Liver (tissue), 9 donors: ENCODE results near the gene PRKCD. TPM values are rescaled to one million over a fixed set of nuclear protein-coding genes. Genes with fewer than 3 reads are reported as not detected.

ENCODE experiments used
- DNase-seq: peaks from one replicate; pipeline ENCODE4 v3.0.0-alpha.2; 2017; ENCODE audit warnings: low spot score
- H3K27ac ChIP-seq, 2 donors: one replicate each; pipeline ENCODE4 v1.7.0; 2013; ENCODE audit warnings: inconsistent platforms in 2 of 2, low read length in 2 of 2, control low read depth in 1 of 2, low read depth in 1 of 2, mild to moderate bottlenecking in 1 of 2
- H3K27me3 ChIP-seq, 4 donors: one replicate each; pipeline versions ENCODE4 v1.6.1 to v1.7.0; 2013; ENCODE audit warnings: low read length in 3 of 4, inconsistent platforms in 1 of 4, mild to moderate bottlenecking in 1 of 4, moderate library complexity in 1 of 4; ENCODE audit not compliant: control insufficient read depth in 4 of 4, insufficient read depth in 4 of 4
- H3K36me3 ChIP-seq, 4 donors: one replicate each; pipeline versions ENCODE4 v1.6.1 to v1.7.0; 2013; ENCODE audit warnings: low read length in 3 of 4, mild to moderate bottlenecking in 3 of 4, low read depth in 1 of 4, moderate library complexity in 1 of 4; ENCODE audit not compliant: control insufficient read depth in 4 of 4, insufficient read depth in 3 of 4
- H3K4me1 ChIP-seq, 4 donors: one replicate each; pipeline versions ENCODE4 v1.6.1 to v1.7.0; 2013; ENCODE audit warnings: low read length in 3 of 4, mild to moderate bottlenecking in 3 of 4, moderate library complexity in 1 of 4; ENCODE audit not compliant: control insufficient read depth in 4 of 4, insufficient read depth in 4 of 4
- H3K4me3 ChIP-seq, 3 donors: one replicate each; pipeline versions ENCODE4 v1.6.1 to v1.7.0; 2013; ENCODE audit warnings: low read length in 3 of 3, control low read depth in 1 of 3, low read depth in 1 of 3, mild to moderate bottlenecking in 1 of 3
- H3K9ac ChIP-seq, 2 donors: one replicate each; pipeline ENCODE4 v1.7.0; 2013; ENCODE audit warnings: low read length in 2 of 2, mild to moderate bottlenecking in 2 of 2, moderate library complexity in 2 of 2, control low read depth in 1 of 2, low read depth in 1 of 2
- H3K9me3 ChIP-seq, 4 donors: one replicate each; pipeline versions ENCODE4 v1.6.1 to v1.7.0; 2013; ENCODE audit warnings: low read length in 3 of 4; ENCODE audit not compliant: control insufficient read depth in 4 of 4
- CTCF ChIP-seq: fragments of 150-350 bp; IDR thresholded peaks from 2 replicates; pipeline ENCODE4 v1.5.1; 2017; ENCODE audit warnings: improper control_type of control experiment, low read depth, low read length; ENCODE audit not compliant: missing input control
- EGR1 ChIP-seq, 2 donors: IDR thresholded peaks; 2 replicates each; pipeline ENCODE4 v1.6.1; 2016 to 2018; ENCODE audit warnings: antibody characterized with exemption in 2 of 2, low read depth in 2 of 2
- FOXA1 ChIP-seq: IDR thresholded peaks from 2 replicates; pipeline ENCODE4 v1.6.1; 2016; ENCODE audit warnings: antibody characterized with exemption
- FOXA2 ChIP-seq: IDR thresholded peaks from 2 replicates; pipeline ENCODE4 v1.6.1; 2016; ENCODE audit warnings: antibody characterized with exemption
- GABPA ChIP-seq, 2 donors: IDR thresholded peaks in 1 of 2; conservative IDR thresholded peaks in 1 of 2; 2 replicates each; pipeline ENCODE4 v1.6.1; 2016; ENCODE audit warnings: antibody characterized with exemption in 2 of 2, mild to moderate bottlenecking in 1 of 2, moderate library complexity in 1 of 2
- HNF4A ChIP-seq, 2 donors: conservative IDR thresholded peaks; 2 replicates each; pipeline ENCODE4 v1.6.1; 2016; ENCODE audit warnings: antibody characterized with exemption in 2 of 2, mild to moderate bottlenecking in 2 of 2
- HNF4G ChIP-seq: IDR thresholded peaks from 2 replicates; pipeline ENCODE4 v1.6.1; 2016; ENCODE audit warnings: antibody characterized with exemption
- JUND ChIP-seq, 2 donors: IDR thresholded peaks; 2 replicates each; pipeline ENCODE4 v1.6.1; 2016; ENCODE audit warnings: antibody characterized with exemption in 2 of 2
- NR2F2 ChIP-seq: IDR thresholded peaks from 2 replicates; pipeline ENCODE4 v1.6.1; 2016; ENCODE audit warnings: antibody characterized with exemption
- RAD21 ChIP-seq, 2 donors: IDR thresholded peaks; 2 replicates each; pipeline ENCODE4 v1.6.1; 2016; ENCODE audit warnings: antibody characterized with exemption in 2 of 2, mild to moderate bottlenecking in 2 of 2
- RXRA ChIP-seq, 2 donors: IDR thresholded peaks; 2 replicates each; pipeline ENCODE4 v1.6.1; 2017 to 2018; ENCODE audit warnings: antibody characterized with exemption in 2 of 2, mild to moderate bottlenecking in 1 of 2
- SP1 ChIP-seq: IDR thresholded peaks from 2 replicates; pipeline ENCODE4 v1.6.1; 2018; ENCODE audit warnings: antibody characterized with exemption, mild to moderate bottlenecking
- TAF1 ChIP-seq: conservative IDR thresholded peaks from 2 replicates; pipeline ENCODE4 v1.6.1; 2016; ENCODE audit warnings: antibody characterized with exemption, mild to moderate bottlenecking
- YY1 ChIP-seq: IDR thresholded peaks from 2 replicates; pipeline ENCODE4 v1.6.1; 2016; ENCODE audit warnings: antibody characterized with exemption, mild to moderate bottlenecking
- WGBS: extraction: QIAGEN DNeasy Blood & Tissue Kit; methylation state at CpG from one replicate; pipeline ENCODE4 v1.1.7; 2013; 5-methylcytosine and 5-hydroxymethylcytosine counted together
- polyA plus RNA-seq, 2 donors: library from polyadenylated mRNA; stranded (reverse) in 1 of 2; unstranded in 1 of 2; fragments of 200-250 nt in 1 of 2; fragments of >200 nt in 1 of 2; fragmentation: Nextera tagmentation in 1 of 2; extraction: Ambion mirVana in 1 of 2; gene quantifications; one replicate each; pipeline versions ENCODE4 v1.2.1 to v1.2.3, GENCODE V29; 2013 to 2015
- total RNA-seq, 2 donors: library from RNA; depleted of rRNA; stranded (reverse); fragments of >200 nt; gene quantifications; one replicate each; pipeline ENCODE4 v1.2.3, GENCODE V29; 2014
- TF ChIP-seq, protein P1 (sequence below): IDR thresholded peaks from 2 replicates; pipeline ENCODE4 v1.6.1; 2016; ENCODE audit warnings: antibody characterized with exemption
- TF ChIP-seq, protein P2 (sequence below): IDR thresholded peaks from 2 replicates; pipeline ENCODE4 v1.6.1; 2016; ENCODE audit warnings: antibody characterized with exemption, mild to moderate bottlenecking
- TF ChIP-seq, protein P3 (sequence below): IDR thresholded peaks from 2 replicates; pipeline ENCODE4 v1.6.1; 2016; ENCODE audit warnings: antibody characterized with exemption
- TF ChIP-seq, protein P4 (sequence below): IDR thresholded peaks from 2 replicates; pipeline ENCODE4 v1.6.1; 2016; ENCODE audit warnings: antibody characterized with exemption
- donor health status: healthy.
- donor health status: healthy.
- donor health status: healthy.
- donor health status: healthy.
- donor health status: healthy.

The PRKCD gene
- total and polyA plus RNA-seq, 4 donors: 3.1 to 7.3 (median 3.4) TPM

GRCh38 chr3:53217175-53217574, 56.2 kb downstream of the PRKCD start:
- H3K27me3 ChIP-seq: no peaks in the 10 kb centered on the region
- WGBS: 79% methylated on average over 2 of the region's 2 CpGs
- no peaks in the 10 kb centered on the region for H3K4me1 ChIP-seq
- no peak overlapping the region for H3K4me3 ChIP-seq
- DNase-seq: no peak
- H3K9ac ChIP-seq: no peak overlapping the region
- no peak overlapping the region for H3K27ac ChIP-seq
- H3K36me3 ChIP-seq: no peaks in the 10 kb centered on the region
- no peak for TF ChIP-seq YY1
- TF ChIP-seq, protein P1, sequence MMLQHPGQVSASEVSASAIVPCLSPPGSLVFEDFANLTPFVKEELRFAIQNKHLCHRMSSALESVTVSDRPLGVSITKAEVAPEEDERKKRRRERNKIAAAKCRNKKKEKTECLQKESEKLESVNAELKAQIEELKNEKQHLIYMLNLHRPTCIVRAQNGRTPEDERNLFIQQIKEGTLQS: no peak
- TF ChIP-seq HNF4G: no peak
- TF ChIP-seq, protein P2, sequence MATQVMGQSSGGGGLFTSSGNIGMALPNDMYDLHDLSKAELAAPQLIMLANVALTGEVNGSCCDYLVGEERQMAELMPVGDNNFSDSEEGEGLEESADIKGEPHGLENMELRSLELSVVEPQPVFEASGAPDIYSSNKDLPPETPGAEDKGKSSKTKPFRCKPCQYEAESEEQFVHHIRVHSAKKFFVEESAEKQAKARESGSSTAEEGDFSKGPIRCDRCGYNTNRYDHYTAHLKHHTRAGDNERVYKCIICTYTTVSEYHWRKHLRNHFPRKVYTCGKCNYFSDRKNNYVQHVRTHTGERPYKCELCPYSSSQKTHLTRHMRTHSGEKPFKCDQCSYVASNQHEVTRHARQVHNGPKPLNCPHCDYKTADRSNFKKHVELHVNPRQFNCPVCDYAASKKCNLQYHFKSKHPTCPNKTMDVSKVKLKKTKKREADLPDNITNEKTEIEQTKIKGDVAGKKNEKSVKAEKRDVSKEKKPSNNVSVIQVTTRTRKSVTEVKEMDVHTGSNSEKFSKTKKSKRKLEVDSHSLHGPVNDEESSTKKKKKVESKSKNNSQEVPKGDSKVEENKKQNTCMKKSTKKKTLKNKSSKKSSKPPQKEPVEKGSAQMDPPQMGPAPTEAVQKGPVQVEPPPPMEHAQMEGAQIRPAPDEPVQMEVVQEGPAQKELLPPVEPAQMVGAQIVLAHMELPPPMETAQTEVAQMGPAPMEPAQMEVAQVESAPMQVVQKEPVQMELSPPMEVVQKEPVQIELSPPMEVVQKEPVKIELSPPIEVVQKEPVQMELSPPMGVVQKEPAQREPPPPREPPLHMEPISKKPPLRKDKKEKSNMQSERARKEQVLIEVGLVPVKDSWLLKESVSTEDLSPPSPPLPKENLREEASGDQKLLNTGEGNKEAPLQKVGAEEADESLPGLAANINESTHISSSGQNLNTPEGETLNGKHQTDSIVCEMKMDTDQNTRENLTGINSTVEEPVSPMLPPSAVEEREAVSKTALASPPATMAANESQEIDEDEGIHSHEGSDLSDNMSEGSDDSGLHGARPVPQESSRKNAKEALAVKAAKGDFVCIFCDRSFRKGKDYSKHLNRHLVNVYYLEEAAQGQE: no peak
- TF ChIP-seq JUND (IDR thresholded peaks at IDR 0.05): no peak
- TF ChIP-seq, protein P3, sequence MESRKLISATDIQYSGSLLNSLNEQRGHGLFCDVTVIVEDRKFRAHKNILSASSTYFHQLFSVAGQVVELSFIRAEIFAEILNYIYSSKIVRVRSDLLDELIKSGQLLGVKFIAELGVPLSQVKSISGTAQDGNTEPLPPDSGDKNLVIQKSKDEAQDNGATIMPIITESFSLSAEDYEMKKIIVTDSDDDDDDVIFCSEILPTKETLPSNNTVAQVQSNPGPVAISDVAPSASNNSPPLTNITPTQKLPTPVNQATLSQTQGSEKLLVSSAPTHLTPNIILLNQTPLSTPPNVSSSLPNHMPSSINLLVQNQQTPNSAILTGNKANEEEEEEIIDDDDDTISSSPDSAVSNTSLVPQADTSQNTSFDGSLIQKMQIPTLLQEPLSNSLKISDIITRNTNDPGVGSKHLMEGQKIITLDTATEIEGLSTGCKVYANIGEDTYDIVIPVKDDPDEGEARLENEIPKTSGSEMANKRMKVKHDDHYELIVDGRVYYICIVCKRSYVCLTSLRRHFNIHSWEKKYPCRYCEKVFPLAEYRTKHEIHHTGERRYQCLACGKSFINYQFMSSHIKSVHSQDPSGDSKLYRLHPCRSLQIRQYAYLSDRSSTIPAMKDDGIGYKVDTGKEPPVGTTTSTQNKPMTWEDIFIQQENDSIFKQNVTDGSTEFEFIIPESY: no peak
- H3K9me3 ChIP-seq: no peaks in the 10 kb centered on the region

- no peak overlapping the region for H3K4me3 ChIP-seq
- no peak for TF ChIP-seq HNF4G
- TF ChIP-seq EGR1 (IDR thresholded peaks at IDR 0.05; ENCODE audit: low read depth in 2 of 2): no peak
- TF ChIP-seq, protein P1: no peak
- TF ChIP-seq SP1: no peak
- no peak for TF ChIP-seq NR2F2
- TF ChIP-seq, protein P2: no peak
- no peak for TF ChIP-seq GABPA (IDR thresholded peaks at IDR 0.05 in 1 of 2, conservative IDR thresholded peaks at IDR 0.05 in 1 of 2)
- TF ChIP-seq RAD21 (IDR thresholded peaks at IDR 0.05): no peak
- TF ChIP-seq HNF4A (conservative IDR thresholded peaks at IDR 0.05): no peak
- TF ChIP-seq FOXA1: no peak
- TF ChIP-seq, protein P4, sequence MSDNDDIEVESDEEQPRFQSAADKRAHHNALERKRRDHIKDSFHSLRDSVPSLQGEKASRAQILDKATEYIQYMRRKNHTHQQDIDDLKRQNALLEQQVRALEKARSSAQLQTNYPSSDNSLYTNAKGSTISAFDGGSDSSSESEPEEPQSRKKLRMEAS: no peak
- no peak for TF ChIP-seq FOXA2
- TF ChIP-seq TAF1: no peak
- no peak for TF ChIP-seq YY1
- TF ChIP-seq, protein P3: no peak
- no peak for TF ChIP-seq CTCF
- no peak for TF ChIP-seq JUND (IDR thresholded peaks at IDR 0.05)
- TF ChIP-seq RXRA (IDR thresholded peaks at IDR 0.05): no peak
- 73% methylated on average over 2 of the region's 2 CpGs for WGBS
- peaks cover 0 to 6% (median 0%) of the 10 kb centered on the region in 4 donors for H3K36me3 ChIP-seq
- H3K9me3 ChIP-seq: no peaks in the 10 kb centered on the region
- no peak overlapping the region for H3K27ac ChIP-seq
- H3K27me3 ChIP-seq: no peaks in the 10 kb centered on the region
- no peak overlapping the region for H3K9ac ChIP-seq
- no peak for DNase-seq
- no peaks in the 10 kb centered on the region for H3K4me1 ChIP-seq
Observed at GRCh38 chr3:53218131-53218530, 57.1 kb downstream of the PRKCD start.
